ENCODE results near the gene C17orf100.

C17orf100 gene

DNA sequence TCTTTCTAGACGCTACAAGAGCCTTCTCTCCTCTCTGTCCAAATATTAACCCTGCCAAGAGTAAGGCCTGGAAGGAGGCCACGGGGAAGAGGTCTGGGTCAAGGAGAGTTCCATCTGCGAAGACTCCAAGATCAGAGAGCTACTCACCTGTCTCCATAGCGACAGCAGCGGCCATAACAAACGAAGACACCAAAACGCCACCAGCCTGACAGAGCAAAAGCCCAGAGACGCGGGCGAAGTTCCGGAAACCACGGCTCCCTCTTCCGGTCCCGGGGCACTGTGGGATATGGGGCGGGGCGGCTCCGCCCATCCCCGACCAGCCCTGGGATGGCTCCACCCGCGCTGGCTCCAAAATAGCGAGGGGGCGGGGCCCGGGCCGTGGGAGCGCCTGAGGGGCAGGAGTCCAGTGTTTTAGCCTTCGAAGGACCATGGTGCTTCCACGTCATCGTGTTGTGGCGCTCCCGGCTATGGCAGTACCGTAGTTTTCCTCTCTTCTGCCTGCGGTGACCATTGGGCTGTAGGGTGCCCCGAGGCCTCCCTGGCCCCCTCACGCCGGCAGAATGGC lies at the start of gene C17orf100, which contains the start of gene MED31:
Gene C17orf100, plus strand, starts transcription at position 409 of the 565 bp plus-strand sequence. Its CDS starts 152 bp downstream, at position 561.
Gene MED31, minus strand, starts transcription at position 252 of the 565 bp plus-strand sequence. Its CDS starts 77 bp downstream, at position 175.
- peak; percentile 94 for DNase-seq (ENCODE audit: low read depth)

- DNase-seq (ENCODE audit: low read depth): no peak
Observed at GRCh38 chr17:6602141-6602540, 49.4 kb upstream of the C17orf100 start.

DNA sequence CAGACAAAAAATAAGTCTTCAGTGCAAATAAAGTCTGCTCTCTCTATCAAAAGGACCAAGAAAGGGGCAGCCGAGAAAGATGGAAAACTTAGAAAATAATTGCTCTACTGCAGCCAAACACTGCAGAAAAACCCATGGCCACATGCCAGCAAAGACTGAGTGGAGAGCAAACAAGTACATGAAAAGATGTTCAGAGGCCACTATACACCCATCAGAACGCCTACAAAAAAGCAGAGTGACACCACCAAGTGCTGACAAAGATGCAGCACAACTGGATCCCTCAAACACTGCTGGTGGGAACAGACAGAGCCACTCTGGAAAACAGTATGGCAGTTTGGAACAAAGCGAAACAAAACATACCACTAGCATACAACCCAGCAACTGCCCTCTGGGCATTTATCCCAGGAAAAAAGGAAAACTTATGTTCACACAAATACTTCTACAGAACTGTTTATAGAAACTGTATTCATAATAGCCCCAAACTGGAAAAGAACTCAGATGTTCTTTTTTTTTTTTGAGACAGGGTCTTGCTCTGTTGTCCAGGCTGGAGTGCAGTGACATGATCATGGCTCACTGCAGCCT lies 47.7 kb upstream of the C17orf100 start:
- no peak for DNase-seq (ENCODE audit: low read depth)

DNA sequence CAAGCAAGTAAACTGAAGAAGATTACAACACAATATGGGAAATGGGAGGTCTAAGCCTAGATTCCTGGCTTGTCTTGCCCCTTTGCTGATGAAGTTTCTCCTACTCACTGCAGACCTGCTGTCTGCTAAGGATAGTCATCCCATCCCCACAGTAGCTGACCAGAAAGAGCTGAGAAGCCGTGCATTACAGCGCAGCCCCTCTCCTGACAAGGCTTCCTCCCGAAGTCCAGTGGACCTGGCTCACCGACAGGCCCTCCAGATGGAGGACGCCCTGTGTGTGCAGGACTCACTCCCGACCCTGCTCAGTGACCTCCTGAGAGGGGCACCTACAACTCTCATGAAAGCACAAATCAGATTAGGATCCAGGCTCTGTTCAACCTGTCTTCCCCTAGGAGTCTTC lies 46.4 kb upstream of the C17orf100 start:
- DNase-seq (ENCODE audit: low read depth): no peak

GRCh38 chr17:6608321-6608720 lies 43.2 kb upstream of the C17orf100 start:
- DNase-seq (ENCODE audit: low read depth): no peak

- no peak for DNase-seq (ENCODE audit: low read depth)
Observed at GRCh38 chr17:6610011-6610410, 41.6 kb upstream of the C17orf100 start.

DNA sequence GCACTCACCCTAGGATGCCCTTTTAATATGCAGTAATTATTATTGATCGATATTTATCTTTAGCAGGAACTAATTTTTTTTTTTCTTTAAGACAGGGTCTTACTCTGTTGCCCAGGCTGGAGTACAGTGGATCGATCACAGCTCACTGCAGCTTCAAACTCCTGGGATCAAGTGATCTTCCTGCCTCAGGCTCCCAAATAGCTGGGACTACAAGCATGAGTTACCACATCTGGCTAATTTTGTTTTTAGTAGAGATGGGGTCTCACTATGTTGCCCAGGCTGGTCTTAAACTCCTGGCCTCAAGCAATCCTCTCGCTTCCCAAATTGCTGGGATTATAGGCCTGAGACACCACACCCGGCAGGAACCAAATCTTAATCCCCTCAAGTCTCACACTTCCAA lies 40.3 kb upstream of the C17orf100 start:
- DNase-seq (ENCODE audit: low read depth): no peak

- no peak for DNase-seq (ENCODE audit: low read depth)
Observed at GRCh38 chr17:6623941-6624340, 27.6 kb upstream of the C17orf100 start.

- DNase-seq (ENCODE audit: low read depth): no peak
Observed at GRCh38 chr17:6626616-6627015, 24.9 kb upstream of the C17orf100 start.

DNA sequence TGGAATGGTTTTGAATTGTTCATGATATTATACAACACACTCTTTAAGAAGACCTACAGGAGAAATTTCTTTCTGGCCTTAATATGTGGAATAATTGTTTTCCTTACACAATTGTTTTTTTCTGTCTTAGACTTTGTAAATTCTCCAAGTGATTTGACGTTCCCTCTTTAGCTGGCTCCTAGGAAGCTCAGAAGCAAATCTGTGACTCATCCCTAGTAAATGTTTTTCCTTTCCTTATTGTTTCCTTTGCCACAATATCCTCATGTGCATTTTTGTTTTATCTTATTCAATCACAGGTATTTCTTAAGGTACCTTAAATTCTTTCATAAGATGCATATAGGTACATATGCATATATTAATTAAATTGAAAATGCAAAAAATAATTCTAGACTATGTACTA lies 24.5 kb upstream of the C17orf100 start:
- DNase-seq (ENCODE audit: low read depth): no peak

- no peak for DNase-seq (ENCODE audit: low read depth)
Observed at GRCh38 chr17:6630390-6630789, 21.2 kb upstream of the C17orf100 start.

- no peak for DNase-seq (ENCODE audit: low read depth)
Observed at GRCh38 chr17:6632530-6632929, 19.0 kb upstream of the C17orf100 start.

GRCh38 chr17:6633263-6633662 lies 18.3 kb upstream of the C17orf100 start:
- DNase-seq (ENCODE audit: low read depth): no peak

DNA sequence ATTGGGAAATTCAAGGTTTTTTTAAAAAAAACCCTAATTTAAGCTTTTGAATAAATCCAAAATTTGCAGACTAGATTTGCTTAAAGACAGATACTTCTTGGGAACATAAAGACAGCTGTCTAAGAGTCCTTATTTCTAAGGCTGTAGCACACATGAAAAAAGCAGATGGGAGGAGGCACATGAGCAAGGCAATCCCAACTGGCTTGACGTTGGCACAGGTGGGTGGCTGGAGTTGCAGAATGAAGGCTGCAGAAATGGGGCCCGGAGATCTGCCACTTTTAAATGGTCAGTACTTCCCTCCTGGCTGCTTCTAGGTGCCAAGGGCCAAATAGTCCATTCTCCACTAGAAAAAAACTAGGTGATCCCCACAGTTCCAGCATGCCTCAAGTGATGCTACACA lies 15.5 kb upstream of the C17orf100 start:
- DNase-seq (ENCODE audit: low read depth): no peak

GRCh38 chr17:6636616-6637457 lies 14.7 kb upstream of the C17orf100 start:
- DNase-seq (ENCODE audit: low read depth): no peak

DNA sequence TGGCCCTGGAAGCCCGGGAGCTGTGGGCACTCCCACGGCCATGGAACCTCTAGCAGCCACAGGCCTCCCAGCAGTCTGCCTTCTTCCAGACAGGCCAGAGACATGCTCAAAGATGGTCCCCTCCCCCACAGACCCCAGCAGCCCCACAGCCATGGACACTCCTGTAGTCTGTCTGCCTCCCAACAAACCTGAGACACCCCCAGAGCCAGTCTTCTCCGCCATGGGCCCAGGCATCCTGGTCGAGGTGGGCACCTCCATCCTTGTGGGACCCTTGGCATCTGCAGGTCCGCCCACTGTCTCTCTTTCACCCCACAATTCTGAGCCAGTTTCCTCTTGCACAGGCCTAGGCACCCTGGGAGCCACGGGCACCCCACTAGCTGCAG lies 14.1 kb upstream of the C17orf100 start:
- no peak for DNase-seq (ENCODE audit: low read depth)

DNA sequence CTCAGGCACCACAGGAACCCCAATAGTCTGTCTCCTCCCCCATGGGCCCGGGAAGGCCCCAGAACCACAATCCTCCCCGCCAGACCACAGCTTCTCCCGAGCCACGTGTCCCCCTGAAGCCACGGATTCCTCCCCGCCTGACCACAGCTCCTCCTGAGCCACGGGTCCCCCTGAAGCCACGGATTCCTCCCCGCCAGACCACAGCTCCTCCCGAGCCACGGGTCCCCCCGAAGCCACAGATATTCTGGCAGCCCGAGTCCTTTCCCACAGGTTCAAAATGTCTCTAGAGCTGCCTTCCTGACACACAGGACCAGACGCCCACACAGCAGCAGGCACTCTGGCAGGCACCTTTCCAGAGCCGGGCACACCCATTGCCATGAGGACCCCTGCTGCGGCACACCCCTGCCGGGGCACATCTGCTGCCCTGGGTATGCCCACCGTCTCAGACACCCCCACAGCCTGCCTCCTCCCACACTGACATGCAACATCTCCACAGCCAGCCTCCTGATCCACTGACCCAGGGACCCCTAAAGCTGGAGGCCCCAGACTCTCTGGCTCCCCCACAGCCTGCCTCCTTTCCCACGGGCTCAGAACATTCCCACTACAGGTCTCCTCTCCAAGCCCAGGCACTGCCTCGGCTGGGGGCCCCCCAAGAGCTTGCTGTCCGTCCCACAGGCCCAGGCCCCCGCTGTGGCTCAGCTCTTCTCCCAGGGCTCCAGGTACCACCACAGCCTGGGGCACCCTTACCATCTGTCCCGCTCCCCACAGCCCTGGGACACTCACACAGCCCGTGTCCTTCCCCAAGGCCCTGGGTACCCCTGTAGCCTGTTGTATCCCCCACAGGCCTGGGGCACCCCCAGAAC lies 13.3 kb upstream of the C17orf100 start:
- no peak for DNase-seq (ENCODE audit: low read depth)

DNA sequence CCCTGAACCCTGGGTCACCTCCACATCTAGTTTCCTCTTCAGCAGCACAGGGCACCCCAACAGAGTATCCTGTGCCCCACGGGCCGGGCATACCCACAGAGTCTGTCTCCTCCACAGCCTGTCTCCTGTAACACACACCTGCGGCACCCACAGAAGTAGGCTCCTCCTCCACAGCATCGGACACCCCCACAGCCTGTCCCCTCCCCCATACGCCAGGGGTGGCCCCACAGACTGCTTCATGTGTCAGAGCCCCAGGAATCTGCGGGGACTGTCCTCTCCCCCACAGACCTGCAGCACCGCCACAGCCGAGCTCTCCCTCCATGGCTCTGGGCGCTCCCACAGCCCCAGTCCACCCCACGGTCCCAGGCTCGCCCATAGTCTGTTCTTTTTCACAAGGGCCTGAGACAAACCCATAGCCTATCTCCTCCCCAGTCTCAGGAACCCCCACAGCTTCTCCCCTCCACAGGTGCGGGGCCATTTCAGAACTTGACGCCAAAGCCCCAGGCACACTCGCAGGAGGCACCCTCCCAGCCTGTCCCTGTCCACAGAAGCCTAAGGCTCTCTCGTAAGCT lies 12.5 kb upstream of the C17orf100 start:
- no peak for DNase-seq (ENCODE audit: low read depth)

- DNase-seq (ENCODE audit: low read depth): no peak
Observed at GRCh38 chr17:6639586-6640535, 11.7 kb upstream of the C17orf100 start.

DNA sequence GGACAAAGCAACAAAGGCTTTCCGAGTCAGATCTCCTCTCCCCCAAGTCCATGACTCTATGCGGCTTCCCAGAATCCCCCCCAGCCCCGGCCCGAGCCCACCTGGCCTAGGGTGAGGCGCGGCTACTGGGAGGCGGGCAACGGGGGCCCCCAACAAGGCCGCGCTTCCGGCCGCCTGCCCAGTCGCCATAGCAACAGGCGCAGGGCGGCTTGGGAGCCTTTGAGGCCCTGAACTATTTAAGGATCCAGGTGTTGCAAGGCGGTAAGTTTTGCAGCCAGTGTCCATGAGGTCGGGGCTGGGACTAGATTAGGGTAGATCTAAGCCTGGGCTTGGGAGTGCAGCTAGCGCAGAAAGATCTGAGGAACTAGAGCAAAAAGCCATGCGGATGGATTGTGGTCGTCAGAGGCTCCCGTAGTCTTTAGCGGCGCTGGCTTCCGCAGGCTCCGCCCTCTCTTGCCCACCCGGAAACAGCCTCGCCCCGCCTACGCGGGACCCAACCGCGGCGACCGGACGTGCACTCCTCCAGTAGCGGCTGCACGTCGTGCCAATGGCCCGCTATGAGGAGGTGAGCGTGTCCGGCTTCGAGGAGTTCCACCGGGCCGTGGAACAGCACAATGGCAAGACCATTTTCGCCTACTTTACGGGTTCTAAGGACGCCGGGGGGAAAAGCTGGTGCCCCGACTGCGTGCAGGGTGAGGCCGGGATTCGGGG lies 10.9 kb upstream of the C17orf100 start, which contains the start of the genes KIAA0753 and TXNDC17:
Gene KIAA0753, minus strand, starts transcription at position 176 of the 711 bp plus-strand sequence. CDS start 5,608 bp downstream, outside the sequence.
Gene TXNDC17, plus strand, starts transcription at position 525 of the 711 bp plus-strand sequence. Its CDS starts 23 bp downstream, at position 548.
- peak; percentile 91 for DNase-seq (ENCODE audit: low read depth)

Data from activated T-cell treated with anti-CD3 and anti-CD28 coated beads for 24 hours (primary cell).